K562 (cell line): ENCODE results near the gene OGFR. TPM values are rescaled to one million over a fixed set of nuclear protein-coding genes. Genes with fewer than 3 reads are reported as not detected.

ENCODE experiments used
- ATAC-seq: fragments of 200-7000 bp; cut with Tn5 transposase; 3 replicates; pipeline ENCODE4 v1.9.1; 2020; ENCODE audit warnings: moderate library complexity
- BruUV-seq: library from RNA; stranded (reverse); fragments of 400-500 nt; replicated peaks from 2 replicates; lab custom pipeline; 2021; lab: Mats Ljungman, UMichigan
- CTCF ChIA-PET: fragments of 300-600 bp; formaldehyde crosslinking; extraction: SDS; loops from one replicate; lab custom pipeline; 2021; ENCODE audit warnings: low intra/inter-chr PET ratio; lab: Yijun Ruan, JAX
- POLR2A ChIA-PET: fragments of 300-600, 350-650 bp; sonication (Branson Sonifier 250); formaldehyde crosslinking; extraction: SDS; loops from one replicate; lab custom pipeline; 2021; ENCODE audit warnings: antibody characterized with exemption, inconsistent platforms; lab: Yijun Ruan, JAX
- DNase-seq, 4 experiments: peaks; one replicate each; pipeline versions ENCODE4 v3.0.0 to v3.0.0-alpha.2; 2011 to 2018; ENCODE audit warnings: low spot score in 3 of 4, mixed read lengths in 3 of 4; ENCODE audit errors: extremely low read depth in 1 of 4
- FAIRE-seq: peaks from 2 replicates; lab custom pipeline; 2011; peaks lifted over from hg19 to GRCh38; lab: Jason Lieb, UNC
- H2AFZ ChIP-seq: 2 replicates; pipeline ENCODE4 v1.6.0; 2011; ENCODE audit warnings: low read depth, low read length, control low read depth, inconsistent platforms
- H3K27ac ChIP-seq: fragments of 200-600 bp; 3 replicates; pipeline ENCODE4 v1.8.0; 2011; ENCODE audit warnings: low read depth, mild to moderate bottlenecking, control low read depth, inconsistent platforms, low read length, moderate library complexity, mixed read lengths; ENCODE audit errors: extremely low read depth
- H3K27me3 ChIP-seq, 2 experiments: fragments of 300-600 bp in 1 of 2; 2 replicates in 1 of 2; 3 replicates in 1 of 2; pipeline versions ENCODE4 v1.6.0 to v1.8.0; 2011; ENCODE audit warnings: inconsistent platforms in 2 of 2, low read length in 2 of 2, mild to moderate bottlenecking in 1 of 2, mixed read lengths in 1 of 2, moderate library complexity in 1 of 2; ENCODE audit not compliant: control insufficient read depth in 2 of 2, insufficient read depth in 2 of 2
- H3K36me3 ChIP-seq: fragments of 300-600 bp; 3 replicates; pipeline ENCODE4 v1.8.0; 2011; ENCODE audit warnings: mild to moderate bottlenecking, low read length, inconsistent platforms; ENCODE audit not compliant: control insufficient read depth, insufficient read depth
- H3K4me1 ChIP-seq, 2 experiments: fragments of 200-600 bp in 1 of 2; replicated peaks in 1 of 2; 2 replicates in 1 of 2; 3 replicates in 1 of 2; pipeline versions ENCODE4 v1.5.1 to v1.8.0; 2011; ENCODE audit warnings: inconsistent platforms in 2 of 2, low read length in 2 of 2, mild to moderate bottlenecking in 1 of 2, mixed read lengths in 1 of 2, moderate library complexity in 1 of 2; ENCODE audit not compliant: control insufficient read depth in 2 of 2, insufficient read depth in 2 of 2
- H3K4me2 ChIP-seq: 2 replicates; pipeline ENCODE4 v1.6.1; 2011; ENCODE audit warnings: low read length, control low read depth, inconsistent platforms, mixed read lengths; ENCODE audit not compliant: insufficient read depth
- H3K4me3 ChIP-seq: fragments of 200-600 bp; sonication (generic), shearing (Covaris generic); 2 replicates; pipeline ENCODE4 v1.5.1; 2016; ENCODE audit warnings: control low read depth, inconsistent platforms
- H3K79me2 ChIP-seq: fragments of 200-600 bp; 3 replicates; pipeline ENCODE4 v1.8.0; 2011; ENCODE audit warnings: low read length, inconsistent platforms; ENCODE audit not compliant: control insufficient read depth, insufficient read depth
- H3K9ac ChIP-seq, 2 experiments: 2 replicates each; pipeline versions ENCODE4 v1.6.0 to v1.6.1; 2011; ENCODE audit warnings: low read depth in 2 of 2, low read length in 2 of 2, control low read depth in 1 of 2, inconsistent platforms in 1 of 2, mild to moderate bottlenecking in 1 of 2, mixed read lengths in 1 of 2; ENCODE audit not compliant: insufficient read depth in 1 of 2
- H3K9me1 ChIP-seq: one replicate; pipeline ENCODE4 v1.6.0; 2011; ENCODE audit warnings: inconsistent platforms, mild to moderate bottlenecking, low read length, moderate library complexity; ENCODE audit not compliant: control insufficient read depth, insufficient read depth
- H3K9me3 ChIP-seq: replicated peaks from 2 replicates; pipeline ENCODE4 v1.5.1; 2011; ENCODE audit warnings: low read depth, low read length, inconsistent platforms; ENCODE audit not compliant: control insufficient read depth, insufficient read depth
- H4K20me1 ChIP-seq: replicated peaks from 2 replicates; pipeline ENCODE4 v1.6.1; 2011; ENCODE audit warnings: low read length, inconsistent platforms, mixed read lengths; ENCODE audit not compliant: control insufficient read depth, insufficient read depth
- ATF6 ChIP-seq: sonication (generic); formaldehyde crosslinking; IDR thresholded peaks from 2 replicates; pipeline ENCODE4 v1.4.0; 2020; ENCODE audit warnings: mild to moderate bottlenecking, missing genetic modification reagents
- KLF6 ChIP-seq: fragments of 250-450 bp; sonication (Bioruptor Pico); IDR thresholded peaks from 2 replicates; pipeline ENCODE4 v1.4.0; 2020; ENCODE audit warnings: mild to moderate bottlenecking, moderate library complexity, borderline replicate concordance
- MBD1 ChIP-seq: fragments of 250-450 bp; sonication (Bioruptor Pico); IDR thresholded peaks from 2 replicates; pipeline ENCODE4 v1.8.0; 2022; ENCODE audit warnings: inconsistent platforms
- ZBTB40 ChIP-seq, 2 experiments: fragments of 450-650 bp in 1 of 2; sonication (generic) in 1 of 2; formaldehyde crosslinking in 1 of 2; IDR thresholded peaks; 2 replicates each; pipeline versions ENCODE4 v1.7.1 to v1.9.0; 2016 to 2022; ENCODE audit warnings: inconsistent platforms in 1 of 2, mild to moderate bottlenecking in 1 of 2, missing genetic modification reagents in 1 of 2
- ZBTB7A ChIP-seq: IDR thresholded peaks from 2 replicates; pipeline ENCODE4 v1.6.1; 2011; ENCODE audit warnings: low read depth, mild to moderate bottlenecking, low read length, moderate library complexity, borderline replicate concordance; ENCODE audit not compliant: control insufficient read depth
- WGBS: fragments of 100-300 bp; shearing (Covaris generic); methylation state at CpG from one replicate; pipeline ENCODE4 v1.1.6; 2016; ENCODE audit warnings: low coverage, mixed read lengths; ENCODE audit not compliant: insufficient coverage; ENCODE audit errors: missing lambda C conversion rate; 5-methylcytosine and 5-hydroxymethylcytosine counted together
- in situ Hi-C: fragments of 300-500 bp; cut with MboI; formaldehyde crosslinking; loops from 4 replicates; pipeline ENCODE4 v1.15.0; 2018; ENCODE audit warnings: inconsistent platforms, mixed read lengths
- intact Hi-C: fragments of 100-400 bp; cut with micrococcal nuclease; formaldehyde crosslinking; loops from 2 replicates; pipeline ENCODE4 v1.14.2; 2022
- polyA plus RNA-seq, 8 experiments: library from polyadenylated mRNA; depleted of rRNA in 4 of 8; stranded (reverse) in 5 of 8; unstranded in 3 of 8; fragments of >200 nt; fragmentation: Nextera tagmentation in 2 of 8; fragmentation: Illumina TruSeq in 1 of 8; extraction: Ambion mirVana in 2 of 8; extraction: Trizol in 1 of 8; gene quantifications; 2 replicates each; pipeline versions ENCODE4 v1.2.1 to v1.2.3, GENCODE V29; 2011 to 2014; ENCODE audit warnings: inconsistent platforms in 1 of 8, missing spikeins in 1 of 8
- total RNA-seq, 7 experiments: library from RNA; depleted of rRNA in 6 of 7; stranded (reverse); fragments of >200 nt in 6 of 7; fragmentation: Illumina TruSeq in 2 of 7; extraction: Trizol in 2 of 7; gene quantifications; 2 replicates each; pipeline versions ENCODE4 v1.2.1 to v1.2.3, GENCODE V29; 2011 to 2021; ENCODE audit warnings: low replicate concordance in 1 of 7

OGFR gene
- total and polyA plus RNA-seq, 9 of the 15 experiments (the other 6 are each of a cell fraction or from before 2014, with no cell fraction given), result 0.39 to 56.3 (median 17.5) TPM

GRCh38 chr20:62823688-62824475, 19.2 kb downstream of the OGFR start:
- FAIRE-seq, result no peak
- BruUV-seq, result no TSS peak
- no peaks in the 10 kb centered on the region for H3K36me3 ChIP-seq
- no peaks in the 10 kb centered on the region for H3K9me3 ChIP-seq
- no peak for ATAC-seq
- H3K4me3 ChIP-seq, result no peak overlapping the region
- DNase-seq, result no peak
- no peak overlapping the region for H3K4me2 ChIP-seq
- H3K9me1 ChIP-seq, result no peaks in the 10 kb centered on the region
- WGBS, result 86% methylated on average over 23 of the region's 38 CpGs
- 0 out of 2 replicates have a peak, but pooled peaks cover 3% of the 10 kb centered on the region for H4K20me1 ChIP-seq
- peak overlapping the region; percentile 55; the same call in 1 of the 2 replicates for H2AFZ ChIP-seq
- no peak overlapping the region; the same call in 2 of the 3 replicates for H3K27ac ChIP-seq
- peaks cover 12 to 100% of the 10 kb centered on the region in 2 experiments for H3K4me1 ChIP-seq
- CTCF ChIA-PET, result interaction anchor here (0.9 to 2.7 kb wide), 3 partner anchors 16 to 185 kb away, joined by 4 to 18 read pairs (median 7); no protein-coding TSS in a partner anchor
- intact Hi-C loops, result loop anchor here (2.0 to 10.0 kb wide), 4 partner anchors 23 to 77 kb away; no protein-coding TSS in a partner anchor
- no peaks in the 10 kb centered on the region for H3K27me3 ChIP-seq
- H3K79me2 ChIP-seq, result no peaks in the 10 kb centered on the region
- in situ Hi-C loops, result loop anchor here (10.0 kb wide), 1 partner anchor 191 kb away; no protein-coding TSS in a partner anchor
- POLR2A ChIA-PET, result interaction anchor here (0.6 to 1.5 kb wide), 5 partner anchors 17 to 309 kb away, joined by 3 to 6 read pairs (median 3); partner anchors contain the start of gene GID8
- peak overlapping the region in 1 of 2 experiments; percentile 88; a peak in 3 of 4 replicates for H3K9ac ChIP-seq
- TF ChIP-seq KLF6 (CRISPR knock-in tag) (no peak), MBD1 (CRISPR knock-in tag) (no peak), ATF6 (CRISPR knock-in tag) (no peak), ZBTB7A (no peak), ZBTB40 (IDR thresholded peaks at IDR 0.05) (no peak), ZBTB40 (CRISPR knock-in tag; IDR thresholded peaks at IDR 0.05) (no peak)
